GM19099 (cell line): ENCODE measurements around the gene ZNF512B.

Experiments
- POLR2A ChIP-seq: IDR thresholded peaks from 3 replicates; pipeline ENCODE4 v1.6.1; 2011; ENCODE audit warnings: low read depth; ENCODE audit not compliant: insufficient read length; ENCODE audit errors: extremely low read depth

ZNF512B gene

GRCh38 chr20:63945921-63946920, 23.5 kb downstream of the ZNF512B start:
- TF ChIP-seq POLR2A: no peak

- no peak for TF ChIP-seq POLR2A
These were observed 24.6 kb downstream of the ZNF512B start for GRCh38 chr20:63945031-63945658.

GRCh38 chr20:63944078-63944941, 25.4 kb downstream of the ZNF512B start:
- TF ChIP-seq POLR2A: no peak

GRCh38 chr20:63943808-63944077, 26.0 kb downstream of the ZNF512B start:
- no peak for TF ChIP-seq POLR2A

- TF ChIP-seq POLR2A: no peak
These were observed 26.5 kb downstream of the ZNF512B start for GRCh38 chr20:63942969-63943807.

GRCh38 chr20:63942250-63942951, 27.3 kb downstream of the ZNF512B start:
- no peak for TF ChIP-seq POLR2A

- TF ChIP-seq POLR2A: no peak
These were observed 28.2 kb downstream of the ZNF512B start for GRCh38 chr20:63941282-63942081.

GRCh38 chr20:63940472-63941266, 29.1 kb downstream of the ZNF512B start:
- TF ChIP-seq POLR2A: no peak

GRCh38 chr20:63940071-63940471, 29.7 kb downstream of the ZNF512B start:
- TF ChIP-seq POLR2A: no peak

GRCh38 chr20:63939061-63939935, 30.4 kb downstream of the ZNF512B start:
- no peak for TF ChIP-seq POLR2A

GRCh38 chr20:63937596-63937995, 32.1 kb downstream of the ZNF512B start:
- no peak for TF ChIP-seq POLR2A
